Activated gamma-delta T cell treated with Interleukin-2 at 50 U/mL for 16 hours (primary cell): Measurements from ENCODE around the gene PAM16.

Experiments used
- DNase-seq: peaks from one replicate; pipeline ENCODE4 v3.0.0-alpha.2; 2020

PAM16 gene

DNA sequence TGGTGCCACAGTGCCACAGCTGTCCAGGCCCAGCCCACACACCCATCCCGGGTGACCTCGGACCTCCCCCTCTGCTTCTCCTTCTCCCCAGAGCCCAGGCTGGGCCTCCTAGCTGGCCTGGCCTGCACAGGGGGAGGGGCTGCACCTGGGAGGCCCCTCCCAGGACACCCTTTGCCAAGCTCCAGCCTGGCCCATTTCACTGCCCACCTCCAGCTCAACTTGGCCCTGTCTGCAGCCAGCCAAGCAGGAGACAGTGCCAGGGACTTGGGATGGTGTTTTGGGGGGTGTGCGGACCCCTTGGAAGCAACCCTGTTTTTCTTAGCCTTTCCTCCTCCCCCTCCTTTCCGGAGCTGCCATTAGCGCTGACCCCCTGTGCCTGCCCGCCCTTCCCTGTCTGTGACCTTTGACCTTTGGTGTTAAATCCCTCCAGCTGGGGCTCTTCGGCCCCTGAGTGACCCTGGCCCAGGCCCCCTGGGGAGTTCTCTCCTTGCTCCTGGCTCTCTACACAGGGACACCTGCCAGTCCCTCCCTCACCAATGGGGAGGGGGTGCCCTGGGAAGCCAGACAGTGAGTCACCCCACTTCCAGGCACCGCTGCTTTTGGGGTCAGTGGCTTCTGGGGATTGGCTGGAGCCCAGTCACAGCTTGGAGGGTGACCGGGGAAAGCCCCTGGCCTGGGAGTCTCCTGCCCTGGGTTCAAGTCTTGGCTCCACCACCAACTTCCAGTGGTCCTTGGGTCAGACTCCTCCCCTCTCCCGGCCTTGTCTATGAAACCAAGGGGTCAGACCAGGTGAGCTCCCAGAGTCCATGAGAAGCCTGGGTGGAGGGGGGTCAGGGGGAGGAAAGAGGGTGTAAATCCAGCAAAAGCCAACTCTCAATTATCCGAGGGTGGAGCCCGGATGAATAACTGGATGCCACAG lies 33.3 kb downstream of the PAM16 start:
- DNase-seq = no peak

DNA sequence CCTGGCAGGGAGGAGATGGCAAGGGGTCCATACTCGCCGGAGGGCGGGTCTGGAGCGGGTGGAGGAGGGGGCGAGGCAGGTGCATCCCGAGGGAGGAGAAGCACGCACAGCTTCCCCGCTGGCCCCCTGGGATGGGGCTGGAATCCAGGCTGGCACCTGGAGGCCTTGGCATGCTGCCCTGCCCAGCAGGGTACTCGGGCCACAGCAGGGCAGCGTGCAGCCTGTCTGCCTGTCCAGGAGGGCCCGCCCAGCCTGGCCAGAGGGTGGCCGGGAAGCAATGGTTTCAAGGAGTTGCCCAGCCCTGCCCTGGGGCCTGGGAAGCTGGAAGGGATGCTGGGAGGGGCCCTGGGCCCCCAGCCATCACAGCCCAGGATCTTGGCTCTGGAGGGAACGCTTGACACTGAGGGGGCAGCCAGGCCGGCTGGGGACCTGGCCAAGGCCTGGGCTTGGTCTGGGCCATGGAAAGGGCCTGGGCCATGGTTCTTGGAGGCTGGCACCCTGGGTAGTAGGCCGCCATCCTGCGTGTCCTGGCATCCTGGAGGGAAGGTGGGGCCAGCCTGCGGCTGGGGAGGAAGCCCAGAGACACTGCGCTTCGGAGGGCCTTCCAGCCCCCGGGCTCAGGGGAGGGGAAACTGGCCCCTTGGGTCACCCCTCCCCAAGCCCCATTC lies 34.1 kb downstream of the PAM16 start:
- DNase-seq = no peak

- no peak for DNase-seq
These were observed 34.8 kb downstream of the PAM16 start for GRCh38 chr16:4316108-4316863.

DNA sequence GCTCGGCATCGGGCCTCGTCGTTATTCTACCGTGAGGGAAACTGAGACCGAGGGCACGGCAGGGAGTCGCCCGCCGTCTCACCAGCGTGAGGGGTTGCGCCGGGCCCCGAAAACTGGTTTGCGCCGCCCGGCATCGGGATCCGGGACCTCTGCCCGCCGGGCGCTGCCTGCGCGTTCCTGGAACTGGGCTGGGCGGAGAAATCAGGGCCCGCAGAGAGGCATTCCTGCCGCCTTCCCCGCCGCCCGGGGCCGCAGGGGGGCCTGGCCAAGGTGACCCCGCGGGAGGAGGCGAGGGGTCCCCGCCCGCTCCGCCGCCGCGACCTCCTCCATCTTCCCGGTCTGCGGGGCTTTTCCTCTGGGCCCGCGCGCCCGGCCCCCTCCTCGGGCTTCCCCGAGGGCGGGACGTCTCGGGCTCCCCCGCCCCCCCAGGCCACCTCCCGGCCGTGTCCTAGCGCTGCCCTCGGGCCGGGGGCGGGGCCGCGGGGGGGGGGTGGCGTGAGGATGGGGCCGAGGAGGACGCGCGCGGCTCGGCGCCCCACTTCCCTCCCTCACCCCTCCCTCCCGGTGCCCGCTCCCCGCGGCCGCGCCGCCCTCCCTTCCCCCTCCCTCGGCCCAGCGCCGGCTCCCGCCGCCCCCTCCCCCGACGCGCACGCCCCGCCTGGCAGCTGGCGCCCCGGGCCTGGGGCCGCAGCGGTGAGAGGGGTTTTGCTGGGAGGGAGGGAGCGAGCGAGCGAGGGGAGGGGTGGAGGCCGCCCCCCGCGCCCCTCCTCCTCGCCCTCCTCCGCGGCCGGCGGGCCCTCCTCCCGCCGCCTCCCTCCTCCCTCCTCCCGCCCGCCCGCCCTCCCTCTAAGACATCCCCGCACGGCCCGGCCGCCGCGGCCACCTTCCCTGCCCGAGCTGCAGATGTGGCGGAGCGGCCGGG lies 35.7 kb downstream of the PAM16 start, which contains the start of gene GLIS2:
GLIS2 (plus strand) TSS at position 882 of the 922 bp plus-strand sequence. CDS start 16,214 bp downstream, outside the sequence.
- DNase-seq = no peak

DNA sequence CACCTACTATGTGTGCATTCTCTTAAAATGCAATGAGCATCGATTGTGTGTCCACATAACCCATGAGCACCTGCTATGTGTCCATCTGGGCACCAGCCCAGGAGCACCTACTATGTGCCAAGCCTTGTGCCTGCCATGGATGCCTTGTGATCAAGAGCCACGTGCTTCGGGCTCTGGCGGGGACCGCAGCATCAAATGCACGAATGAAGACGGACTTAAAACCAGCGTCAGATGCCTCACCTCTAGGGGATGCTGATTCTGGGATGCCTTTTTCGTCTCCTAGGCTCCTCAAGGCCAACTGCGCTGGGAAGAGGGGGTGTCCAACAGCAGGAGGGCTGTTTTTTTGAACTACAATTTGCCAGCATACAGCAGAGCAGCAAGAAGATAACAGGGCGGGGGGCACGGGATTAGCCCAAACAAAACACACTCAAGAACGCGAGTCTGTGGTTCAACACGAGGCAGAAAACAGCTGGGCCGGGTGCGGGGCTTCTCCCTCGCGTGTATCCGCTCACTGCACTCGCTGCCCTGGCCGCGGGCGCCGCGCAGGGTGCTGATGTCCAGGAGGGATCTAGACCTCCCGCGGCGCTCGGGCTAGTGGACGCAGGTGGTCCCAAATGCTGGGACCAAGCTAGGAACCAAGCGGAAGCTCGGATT lies 36.5 kb downstream of the PAM16 start:
- no peak for DNase-seq

DNA sequence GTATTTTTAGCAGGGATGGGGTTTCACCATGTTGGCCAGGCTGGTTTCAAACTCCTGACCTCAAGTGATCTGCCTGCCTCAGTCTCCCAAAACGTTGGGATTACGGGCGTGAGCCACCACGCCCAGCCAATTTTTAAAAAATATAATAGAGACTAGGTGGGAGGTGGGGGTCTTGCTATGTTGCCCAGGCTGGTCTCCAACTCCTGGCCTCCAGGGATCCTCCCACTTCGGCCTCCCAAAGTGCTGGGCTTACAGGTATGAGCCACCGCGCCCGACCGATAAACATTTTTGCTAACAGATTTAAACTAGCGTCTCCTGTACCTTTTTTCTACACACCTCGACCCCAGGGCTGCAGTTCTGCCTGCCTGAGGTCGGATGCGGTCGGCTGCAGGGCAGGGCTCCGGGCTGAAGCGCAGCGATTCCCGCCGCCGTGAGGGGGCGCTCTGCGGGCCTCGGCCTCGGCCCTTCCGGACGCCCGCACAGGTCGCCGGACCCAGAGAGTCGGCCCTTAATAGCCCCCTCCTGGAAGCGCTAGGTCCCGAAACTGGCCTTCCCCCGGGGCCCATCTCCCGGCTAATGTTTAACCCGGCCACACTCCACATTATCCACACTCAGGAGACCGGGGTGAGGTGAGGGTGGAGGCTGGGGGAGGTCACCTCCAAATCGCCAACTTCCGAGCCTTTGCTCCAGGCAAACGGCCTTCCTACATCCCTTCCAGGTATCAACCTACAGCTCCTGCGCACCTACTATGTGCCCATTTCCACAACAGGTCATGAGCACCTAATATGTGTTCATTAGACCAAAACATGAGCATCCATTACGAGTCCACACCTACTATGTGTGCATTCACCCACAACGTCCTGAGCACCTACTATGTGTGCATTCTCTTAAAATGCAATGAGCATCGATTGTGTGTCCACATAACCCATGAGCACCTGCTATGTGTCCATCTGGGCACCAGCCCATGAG lies 37.3 kb downstream of the PAM16 start:
- DNase-seq = no peak

DNA sequence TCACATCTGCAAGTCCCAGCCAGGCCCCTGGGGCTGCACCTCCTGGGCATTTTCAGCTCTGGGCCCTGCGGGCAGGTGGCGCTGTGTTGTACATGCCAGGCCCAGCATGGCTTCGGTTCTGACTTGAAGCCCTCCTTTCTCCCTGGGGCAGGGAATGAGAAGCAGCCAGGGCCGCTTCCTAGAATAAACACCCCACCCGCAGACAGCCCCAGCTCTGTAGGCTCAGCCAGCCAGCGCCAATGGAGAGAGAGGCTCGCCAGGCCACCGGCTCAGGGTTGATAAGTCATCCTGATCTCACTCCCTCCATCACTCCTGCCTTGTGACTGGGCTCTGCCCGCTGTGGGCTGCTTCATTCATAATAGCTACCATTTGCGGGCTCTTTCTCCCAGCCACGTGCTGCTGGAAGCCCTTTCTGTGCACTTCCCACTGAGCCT lies 41.3 kb downstream of the PAM16 start:
- DNase-seq = peak; percentile 58

DNA sequence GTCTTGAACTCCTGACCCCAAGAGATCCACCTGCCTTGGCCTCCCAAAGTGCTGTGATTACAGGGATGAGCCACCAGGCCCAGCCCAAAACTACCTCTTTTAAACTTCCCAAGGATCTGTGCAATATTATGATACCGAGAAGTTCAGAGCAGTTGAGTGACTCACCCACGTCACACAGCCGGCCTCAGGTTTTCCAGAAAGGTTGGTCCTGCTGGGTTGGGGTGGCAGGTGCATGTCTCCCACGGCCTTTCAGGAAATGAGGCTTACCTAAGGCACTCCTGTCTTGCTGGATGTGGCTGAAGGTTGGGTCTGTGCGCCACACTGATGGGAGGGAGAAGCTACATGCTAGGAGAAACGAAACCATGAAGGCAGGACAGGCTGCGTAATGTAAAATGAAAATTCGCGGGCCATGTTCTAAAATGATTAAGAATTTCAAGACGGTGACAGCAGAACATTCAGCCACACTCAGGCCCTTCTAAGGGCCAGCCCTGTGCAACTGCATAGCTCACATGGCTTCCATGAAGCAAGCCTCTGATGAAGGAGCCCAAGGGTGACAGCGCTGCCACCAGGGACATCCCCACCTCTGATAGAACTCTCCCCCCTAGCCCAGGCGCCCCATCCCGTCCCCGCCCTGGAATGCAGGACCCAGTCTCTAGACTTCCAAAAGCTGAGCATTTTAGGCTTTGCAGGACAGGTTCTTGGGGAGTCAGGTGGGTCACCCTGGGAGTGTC lies 41.9 kb downstream of the PAM16 start:
- no peak for DNase-seq

GRCh38 chr16:4307215-4308037 lies 43.7 kb downstream of the PAM16 start:
- DNase-seq = peak; percentile 96

GRCh38 chr16:4306470-4307214 lies 44.5 kb downstream of the PAM16 start:
- DNase-seq = peak; percentile 61

DNA sequence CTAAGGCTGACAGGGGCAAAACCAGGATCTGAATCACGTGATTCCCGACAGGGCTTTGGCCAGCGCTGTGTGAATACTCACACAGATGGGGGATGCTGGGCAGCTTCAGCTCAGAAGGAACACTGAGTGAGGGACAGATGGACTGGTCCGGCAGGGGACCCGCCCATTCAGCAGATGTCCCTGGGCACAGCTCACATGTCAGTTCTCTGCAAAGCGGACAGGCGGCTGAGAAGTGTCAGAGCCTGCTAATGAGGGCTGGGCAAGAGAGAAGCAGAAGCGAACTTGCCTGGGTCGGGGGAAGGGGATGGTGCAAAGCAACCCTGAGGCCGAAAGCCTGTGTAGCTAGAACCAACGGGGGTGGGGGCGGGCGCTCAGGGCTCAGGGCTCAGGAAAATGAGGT lies 47.1 kb downstream of the PAM16 start:
- no peak for DNase-seq

DNA sequence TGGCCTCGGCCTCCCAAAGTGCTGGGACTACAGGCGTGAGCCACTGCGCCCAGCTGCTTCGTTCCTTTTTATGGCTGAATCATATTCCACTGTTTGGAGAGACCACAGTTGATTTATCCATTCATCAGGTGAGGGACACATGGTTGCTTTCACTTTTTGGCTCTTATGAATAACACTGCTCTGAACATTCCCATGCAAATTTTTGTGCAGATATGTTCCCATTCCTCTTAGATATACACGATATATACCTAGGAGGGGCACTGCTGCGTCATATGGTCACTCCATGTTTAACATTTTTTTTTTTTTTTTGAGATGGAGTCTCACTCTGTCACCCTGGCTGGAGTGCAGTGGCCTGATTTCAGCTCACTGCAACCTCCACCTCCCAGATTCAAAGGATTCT lies 49.2 kb downstream of the PAM16 start:
- DNase-seq = no peak

- DNase-seq = no peak
These were observed 49.9 kb downstream of the PAM16 start for GRCh38 chr16:4301177-4301576.

- DNase-seq = no peak
These were observed 52.2 kb downstream of the PAM16 start for GRCh38 chr16:4298761-4299522.

DNA sequence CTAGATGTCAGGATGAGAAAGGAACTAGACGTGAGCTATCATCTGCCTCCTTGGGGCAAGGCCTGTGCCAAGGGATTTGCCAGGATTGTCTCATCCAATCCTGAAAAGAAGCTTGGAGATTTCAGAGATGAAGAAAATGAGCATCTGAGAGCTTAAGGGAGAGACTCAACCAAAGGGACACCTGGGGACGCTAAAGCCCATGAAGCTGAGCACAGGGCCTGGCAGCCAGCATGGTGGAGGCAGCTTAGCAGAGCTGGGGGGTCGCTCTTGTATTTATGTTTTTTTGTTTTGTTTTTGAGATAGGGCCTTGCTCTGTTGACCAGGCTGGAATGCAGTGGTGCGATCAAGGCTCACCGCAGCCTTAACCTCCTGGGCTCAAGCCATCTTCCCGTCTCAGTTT lies 53.6 kb downstream of the PAM16 start:
- no peak for DNase-seq

GRCh38 chr16:4295581-4295980 lies 55.5 kb downstream of the PAM16 start:
- no peak for DNase-seq

GRCh38 chr16:4293822-4294457 lies 57.2 kb downstream of the PAM16 start:
- DNase-seq = no peak
